Stimulated activated CD8-positive, alpha-beta memory T cell treated with anti-CD3 and anti-CD28 coated beads, Interleukin-4, amount 100 ng/mL, for 48 hours (primary cell): ENCODE measurements around the gene APPBP2.
"Not testable (repeated sequence)": the region's sequence is repeated elsewhere in the genome, so short reads cannot be mapped to it uniquely, and the experiment has no call there.

Experiments used
- DNase-seq: peaks from one replicate; pipeline ENCODE4 v3.0.0-alpha.2; 2020

APPBP2 gene

DNA sequence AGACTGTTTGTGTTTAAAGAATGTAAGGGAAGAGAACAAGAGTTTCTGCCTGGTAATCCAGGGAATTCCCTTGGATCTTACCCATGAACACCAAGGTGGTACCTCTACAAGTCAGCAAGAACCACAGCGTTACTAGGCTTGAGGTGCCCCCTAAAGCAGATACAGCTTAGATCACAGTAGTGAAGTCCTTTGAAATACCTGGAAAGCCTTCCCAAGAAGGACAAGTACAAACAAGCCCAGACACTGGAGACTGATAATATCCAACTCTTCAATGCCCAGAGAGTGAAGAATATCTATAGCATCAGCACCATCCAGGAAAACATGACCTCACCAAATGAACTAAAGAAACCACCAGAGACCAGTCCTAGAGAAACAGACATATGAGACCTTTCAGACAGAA is 3.8 kb upstream of the APPBP2 start:
- no peak for DNase-seq

DNA sequence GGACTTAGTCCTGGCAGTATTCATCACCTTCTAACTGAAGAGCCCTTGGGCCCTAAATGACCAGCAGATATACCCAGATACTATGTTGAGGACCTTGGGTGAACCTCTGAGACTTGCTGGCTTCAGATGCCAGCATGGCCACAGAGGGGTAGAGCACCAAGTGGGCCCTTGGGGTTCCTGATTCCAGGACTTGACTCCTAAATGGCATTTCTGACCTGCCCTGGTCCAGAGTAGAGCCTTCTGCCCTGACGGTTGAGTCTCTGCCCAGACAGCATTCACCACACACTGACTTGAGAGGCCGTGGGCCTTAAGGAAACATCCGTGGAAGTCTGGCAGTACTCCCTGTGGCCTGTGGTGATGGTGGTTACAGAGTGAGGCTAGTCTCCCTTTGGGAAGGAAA is 2.8 kb upstream of the APPBP2 start:
- no peak for DNase-seq

DNA sequence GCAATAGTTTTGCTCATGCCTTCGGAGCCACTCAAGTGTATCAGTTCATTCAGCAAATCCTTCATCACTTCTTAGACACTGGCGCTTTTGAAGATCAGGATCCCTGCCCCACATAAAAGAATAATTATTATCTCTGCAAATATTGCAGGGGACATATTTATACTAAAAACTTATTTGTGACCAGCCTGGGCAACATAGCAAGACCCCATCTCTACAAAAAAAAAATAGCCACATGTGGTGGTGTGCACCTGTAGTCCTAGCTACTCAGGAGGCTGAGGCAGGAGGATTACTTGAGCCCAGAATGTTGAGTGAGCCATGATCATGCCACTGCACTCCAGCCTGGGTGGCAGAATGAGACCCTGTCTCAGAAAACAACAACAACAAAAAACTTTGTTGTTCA is 1.7 kb upstream of the APPBP2 start:
- DNase-seq = no peak

DNA sequence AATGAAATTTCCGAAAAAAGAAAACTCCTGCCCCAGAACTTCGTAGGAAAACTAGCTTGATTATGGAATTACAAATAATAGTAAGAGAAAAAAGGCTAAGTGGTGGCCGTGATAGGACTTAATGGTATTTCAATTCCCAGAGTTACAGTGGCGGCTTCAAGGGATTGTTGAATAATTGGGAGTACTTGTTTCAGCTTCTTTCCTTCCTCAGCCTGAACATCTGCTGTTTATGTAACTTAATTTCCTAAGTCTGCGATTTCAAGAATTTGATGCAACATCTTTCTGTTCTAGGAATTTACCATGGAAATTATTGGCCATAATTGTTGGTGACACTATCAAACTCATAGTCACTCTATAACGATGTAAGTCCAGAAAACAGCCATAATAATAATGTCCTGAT is 684 bp upstream of the APPBP2 start:
- DNase-seq = no peak

DNA sequence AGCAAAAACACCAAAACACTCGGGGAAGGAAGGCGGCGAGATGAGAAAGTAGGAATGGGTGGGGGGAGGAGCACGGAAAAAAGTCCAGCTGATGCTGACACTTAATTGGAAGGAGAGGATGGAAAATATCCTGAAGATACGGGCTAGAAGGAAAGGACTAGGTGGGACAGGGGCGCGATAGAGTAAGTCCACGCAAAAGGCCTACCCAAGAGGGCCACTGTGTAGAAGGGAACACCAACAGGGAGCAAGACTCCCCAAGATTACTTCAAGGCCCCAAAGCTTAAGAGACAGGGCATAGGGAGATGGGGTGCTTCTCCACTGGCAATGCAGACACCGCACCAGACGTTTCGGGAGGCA is 736 bp downstream of the APPBP2 start:
- DNase-seq = no peak

DNA sequence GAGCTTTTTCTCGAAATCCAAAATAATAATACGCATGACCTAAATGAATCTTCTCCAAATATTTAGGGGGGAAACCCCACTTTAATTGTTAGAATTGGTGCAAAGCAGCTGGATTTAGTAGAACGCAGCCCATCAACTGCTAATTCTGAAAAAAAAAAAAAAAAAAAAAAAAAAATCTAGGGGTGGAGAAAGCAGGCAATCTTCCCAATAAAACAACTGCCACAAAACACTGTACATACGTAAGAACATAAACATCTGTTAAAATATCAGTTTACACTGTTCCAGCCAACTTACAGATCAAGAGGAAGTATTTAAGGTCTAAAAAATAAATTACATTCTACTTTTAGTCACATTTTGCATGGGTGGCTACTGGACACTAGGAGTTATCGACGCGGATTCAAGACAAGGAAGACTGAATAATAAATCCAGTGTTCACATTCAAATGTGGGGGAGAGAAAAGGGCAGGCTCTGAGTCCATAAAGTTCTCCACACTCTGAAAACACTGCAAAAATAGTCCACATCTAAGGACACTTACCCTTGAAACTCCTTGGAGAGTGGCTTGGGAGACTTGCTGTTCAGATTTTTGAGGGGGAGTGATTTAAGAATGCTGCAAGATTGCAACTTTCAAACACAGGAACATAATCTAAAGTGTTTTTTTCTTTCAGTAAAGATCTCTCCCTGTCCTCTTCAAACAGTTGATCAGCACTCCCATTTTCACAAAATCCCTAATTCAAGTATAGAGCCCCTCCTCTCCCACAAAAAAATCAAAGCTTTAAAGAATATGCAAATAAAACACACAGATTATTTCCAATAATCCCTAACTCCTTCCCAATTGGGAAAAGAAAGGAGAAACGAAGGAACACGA is 1.3 kb downstream of the APPBP2 start:
- no peak for DNase-seq

DNA sequence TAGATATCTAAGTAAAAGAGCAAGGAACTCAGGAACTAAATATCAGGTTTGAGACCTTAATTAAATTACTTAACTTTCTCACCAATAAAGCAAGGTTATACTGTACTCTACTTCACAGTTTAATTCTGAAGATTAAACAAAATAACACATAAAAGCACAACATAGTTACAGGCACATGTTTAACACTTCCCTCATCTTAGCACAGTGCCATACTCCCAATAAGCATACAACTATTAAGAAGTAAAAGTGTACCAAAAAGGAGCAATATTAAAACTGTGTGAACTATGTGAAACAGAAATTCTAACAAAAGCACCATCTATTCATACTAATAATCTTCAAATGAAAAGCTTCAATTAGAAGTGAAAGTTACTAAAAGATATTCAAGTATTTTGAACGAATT is 2.2 kb downstream of the APPBP2 start:
- no peak for DNase-seq

DNA sequence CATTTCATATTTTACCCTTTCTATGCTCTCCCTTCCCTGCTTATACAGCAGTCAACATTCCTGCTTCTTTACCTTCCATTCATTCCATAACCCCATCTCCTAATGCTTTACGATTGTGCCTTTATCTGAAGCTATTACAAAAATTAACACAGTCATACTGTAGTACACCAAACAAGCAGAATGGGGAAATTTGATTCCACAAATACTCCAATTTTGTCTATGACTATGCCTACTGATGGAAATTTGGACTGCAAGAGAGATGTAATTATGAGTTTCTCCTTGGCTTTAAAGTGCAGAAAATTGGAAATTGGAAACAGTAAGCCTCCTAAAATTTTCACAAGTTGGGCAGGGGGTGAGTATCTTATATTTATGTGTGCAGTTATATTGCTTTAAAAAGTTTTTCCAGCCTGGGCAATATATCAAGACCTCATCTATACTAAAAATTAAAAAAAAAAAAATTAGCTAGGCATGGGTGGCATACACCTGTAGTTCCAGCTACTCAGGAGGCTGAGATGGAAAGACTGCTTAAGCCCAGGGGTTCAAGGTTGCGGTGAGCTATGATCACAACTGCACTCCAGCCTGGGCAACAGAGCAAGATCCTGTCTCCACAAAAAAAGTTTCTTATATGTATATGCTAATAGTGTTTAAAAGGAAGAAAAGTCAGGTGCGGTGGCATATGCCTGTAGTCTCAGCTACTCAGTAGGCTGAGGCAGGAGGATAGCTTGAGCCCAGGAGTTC is 3.0 kb downstream of the APPBP2 start:
- no peak for DNase-seq

DNA sequence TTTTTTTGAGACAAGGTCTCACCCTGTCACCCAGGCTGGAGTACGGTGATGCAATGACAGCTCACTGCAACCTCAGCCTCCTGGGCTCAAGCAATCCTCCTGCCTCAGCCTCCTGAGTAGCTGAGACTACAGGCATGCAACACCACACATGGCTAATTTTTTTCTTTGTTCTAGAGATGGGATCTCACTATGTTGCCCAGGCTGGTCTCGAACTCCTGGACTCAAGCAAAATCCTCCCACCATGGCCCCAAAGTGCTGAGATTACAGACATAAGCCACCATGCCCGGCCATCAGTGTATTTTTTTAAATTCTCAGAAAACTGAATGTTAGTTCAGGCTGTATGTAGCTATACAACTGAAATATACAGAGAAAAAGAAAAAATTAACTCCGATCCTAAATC is 6.2 kb downstream of the APPBP2 start:
- DNase-seq = no peak

DNA sequence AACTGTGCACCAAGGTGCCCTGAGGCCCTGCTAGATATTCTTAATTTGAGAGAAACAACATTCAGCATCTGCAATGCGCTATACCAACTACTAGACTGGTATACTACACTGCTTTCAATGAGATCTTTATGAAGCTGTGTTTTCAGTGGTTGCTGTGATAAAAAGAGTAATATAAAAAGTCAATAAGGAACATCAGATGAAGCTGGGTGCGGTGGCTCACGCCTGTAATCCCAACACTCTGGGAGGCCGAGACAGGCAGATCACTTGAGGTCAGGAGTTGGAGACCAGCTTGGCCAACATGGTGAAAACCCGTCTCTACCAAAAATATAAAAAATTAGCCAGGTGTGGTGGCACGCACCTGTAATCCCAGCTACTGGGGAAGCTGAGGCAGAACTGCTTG is 10.4 kb downstream of the APPBP2 start:
- DNase-seq = not testable (repeated sequence)

DNA sequence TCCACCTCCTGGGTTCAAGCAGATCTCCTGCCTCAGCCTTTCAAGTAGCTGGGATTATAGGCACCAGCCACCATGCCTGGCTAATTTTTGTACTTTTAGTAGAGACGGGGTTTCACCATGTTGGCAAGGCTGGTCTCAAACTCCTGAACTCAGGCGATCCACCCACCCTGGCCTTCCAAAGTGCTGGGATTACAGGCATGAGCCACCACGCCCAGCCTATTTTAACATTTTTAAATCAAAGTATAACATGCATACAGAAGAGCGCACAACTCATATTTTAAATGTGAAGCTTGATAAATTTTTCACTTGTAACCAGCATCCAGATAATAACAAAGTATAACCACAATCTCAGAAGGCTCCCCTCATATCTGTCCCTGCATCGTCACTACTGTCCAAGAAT is 10.8 kb downstream of the APPBP2 start:
- not testable (repeated sequence) for DNase-seq

DNA sequence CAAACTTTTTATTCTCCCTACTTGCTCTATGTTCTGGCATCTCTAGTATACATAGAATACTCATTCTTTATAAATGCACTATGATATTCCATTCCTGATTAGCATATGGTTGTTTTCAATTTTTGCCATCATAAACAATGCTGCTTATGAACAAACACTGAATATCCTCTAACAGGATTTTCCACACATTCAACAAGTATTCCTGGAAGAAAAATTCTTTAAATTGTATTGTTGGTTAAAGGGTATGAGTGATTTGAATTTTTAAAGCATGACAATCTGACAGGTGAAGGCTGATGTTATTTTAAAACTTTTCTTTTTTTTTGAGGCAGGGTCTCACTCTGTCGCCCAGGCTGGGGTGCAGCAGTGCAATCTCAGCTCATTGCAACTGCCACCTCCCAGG is 11.5 kb downstream of the APPBP2 start:
- DNase-seq = no peak

DNA sequence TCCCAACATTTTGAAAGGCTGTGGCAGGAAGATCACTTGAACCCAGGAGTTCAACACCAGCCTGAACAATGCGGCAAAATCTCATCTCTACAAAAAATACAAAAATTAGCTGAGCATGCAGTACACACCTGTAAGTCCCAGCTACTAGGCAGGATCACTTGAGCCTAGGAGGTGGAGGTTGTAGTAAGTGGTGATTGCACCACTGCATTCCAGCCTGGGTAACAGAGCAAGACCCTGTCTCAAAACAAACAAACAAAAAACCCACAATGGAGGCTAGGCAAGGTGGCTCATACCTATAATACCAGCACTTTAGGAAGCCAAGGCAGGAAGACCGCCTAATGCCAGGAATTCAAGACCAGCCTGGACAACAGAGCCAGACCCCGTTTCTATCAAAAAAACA is 12.0 kb downstream of the APPBP2 start:
- no peak for DNase-seq

DNA sequence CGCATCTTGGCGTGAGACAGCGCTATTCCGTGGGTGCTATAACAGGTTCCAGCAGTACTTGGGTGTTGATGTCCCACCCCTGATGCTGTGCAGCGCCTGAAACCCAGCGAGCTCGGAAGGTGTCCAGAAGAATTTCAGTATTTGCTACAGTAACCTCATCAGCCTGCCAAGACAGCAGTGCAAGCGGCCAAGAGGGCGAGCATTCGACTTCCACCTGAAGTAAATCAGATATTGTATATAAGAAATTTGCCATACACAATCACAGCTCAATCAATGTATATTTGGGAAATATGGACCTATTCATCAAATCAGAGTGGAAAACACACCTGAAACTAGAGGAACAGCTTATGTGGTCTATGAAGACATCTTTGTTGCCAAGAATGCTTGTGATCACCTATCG is 13.0 kb downstream of the APPBP2 start:
- DNase-seq = no peak

DNA sequence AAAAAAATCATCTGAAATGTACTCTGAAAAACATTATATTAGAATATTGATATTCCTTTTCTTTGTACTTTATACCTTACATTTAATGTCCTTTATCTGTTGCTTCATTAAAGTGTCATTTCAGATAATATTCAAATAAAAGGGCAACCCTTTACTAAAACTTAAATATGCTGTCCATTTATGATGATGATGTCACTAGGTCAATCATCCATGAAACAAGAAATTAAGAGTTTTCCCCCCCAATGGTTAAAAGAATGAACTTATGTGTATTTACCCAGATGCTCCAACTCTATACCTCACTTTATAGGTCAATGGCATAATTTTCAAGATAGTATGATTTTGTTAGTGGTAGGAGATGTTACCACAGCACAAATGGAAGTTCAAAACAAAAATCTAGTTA is 15.3 kb downstream of the APPBP2 start:
- DNase-seq = no peak

DNA sequence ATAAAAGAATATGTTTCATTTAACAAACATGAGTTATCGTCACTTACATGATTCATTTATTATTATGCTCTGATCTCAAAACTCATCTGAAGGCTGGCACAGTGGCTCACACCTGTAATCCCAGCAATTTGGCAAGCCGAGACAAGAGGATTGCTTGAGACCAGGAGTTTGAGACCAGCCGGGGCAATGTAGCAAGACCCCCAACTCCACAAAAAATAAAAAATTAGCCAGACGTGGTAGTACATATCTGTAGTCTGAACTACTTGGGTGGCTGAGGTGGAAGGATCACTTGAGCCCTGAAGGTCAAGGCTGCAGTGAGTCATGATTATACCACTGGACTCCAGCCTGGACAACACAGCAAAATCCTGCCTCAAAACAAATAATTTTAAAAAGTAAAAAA is 16.0 kb downstream of the APPBP2 start:
- DNase-seq = no peak

DNA sequence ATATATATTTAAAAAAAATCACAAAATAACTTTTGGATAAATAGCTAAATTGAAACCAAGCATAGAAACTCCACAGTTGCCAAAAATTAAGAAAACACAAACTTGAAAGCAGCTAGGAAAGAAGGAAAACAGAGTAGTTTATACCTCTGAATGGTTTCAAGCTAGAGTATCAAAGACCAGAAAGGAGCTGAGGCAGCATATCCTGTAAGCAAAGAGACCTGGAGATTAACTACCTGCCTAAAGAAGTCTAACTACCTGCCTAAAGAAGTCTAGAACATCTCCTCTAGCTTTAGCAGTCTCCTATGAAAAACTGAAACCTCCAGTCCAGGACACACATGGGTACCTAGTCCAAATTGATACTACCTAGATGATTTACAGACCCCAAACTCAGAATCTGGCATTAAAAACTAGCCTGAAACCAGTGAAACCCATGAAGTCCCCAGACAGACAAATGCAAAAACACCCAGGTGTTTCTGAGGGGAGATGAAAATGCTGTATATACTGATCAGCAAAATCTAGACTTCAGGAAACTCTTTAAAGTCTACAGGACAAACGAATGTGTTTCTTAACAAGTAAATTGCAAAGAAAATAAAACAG is 17.6 kb downstream of the APPBP2 start:
- DNase-seq = no peak

DNA sequence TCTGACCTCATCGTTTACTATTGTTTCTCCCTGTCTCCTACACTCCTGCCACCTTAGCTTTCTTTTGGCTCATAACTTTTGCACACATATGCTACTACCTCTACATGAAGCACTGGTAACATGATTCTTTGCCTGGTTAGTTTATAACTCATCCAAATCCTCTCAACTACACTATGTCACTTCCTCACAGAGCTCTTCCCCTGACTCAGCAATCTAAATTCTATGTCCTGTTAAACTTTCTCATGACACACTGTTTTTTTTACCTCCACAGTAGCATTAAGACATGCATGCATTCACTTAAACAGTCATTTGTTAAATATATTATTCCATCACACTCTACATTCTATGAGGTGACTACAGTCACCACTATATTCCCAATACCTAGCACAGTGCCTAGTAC is 19.7 kb downstream of the APPBP2 start:
- DNase-seq = no peak

DNA sequence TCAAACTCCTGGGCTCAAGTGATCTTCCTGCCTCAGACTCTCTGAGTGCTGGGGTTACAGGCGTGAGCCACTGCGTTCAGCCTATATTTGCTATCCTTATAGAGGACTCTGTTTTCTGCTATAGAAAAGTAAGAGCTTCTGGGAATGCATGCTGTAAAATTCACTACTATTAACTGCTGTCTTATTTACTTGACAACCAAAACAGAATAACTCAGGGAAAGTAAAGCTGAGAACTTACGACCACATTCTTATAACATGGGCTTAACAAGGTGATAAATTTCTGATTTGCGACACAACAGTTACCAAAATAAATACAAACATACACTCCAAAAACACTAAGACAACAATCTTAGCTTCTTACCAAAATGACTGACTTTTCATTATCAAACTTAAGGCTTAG is 23.9 kb downstream of the APPBP2 start:
- no peak for DNase-seq

DNA sequence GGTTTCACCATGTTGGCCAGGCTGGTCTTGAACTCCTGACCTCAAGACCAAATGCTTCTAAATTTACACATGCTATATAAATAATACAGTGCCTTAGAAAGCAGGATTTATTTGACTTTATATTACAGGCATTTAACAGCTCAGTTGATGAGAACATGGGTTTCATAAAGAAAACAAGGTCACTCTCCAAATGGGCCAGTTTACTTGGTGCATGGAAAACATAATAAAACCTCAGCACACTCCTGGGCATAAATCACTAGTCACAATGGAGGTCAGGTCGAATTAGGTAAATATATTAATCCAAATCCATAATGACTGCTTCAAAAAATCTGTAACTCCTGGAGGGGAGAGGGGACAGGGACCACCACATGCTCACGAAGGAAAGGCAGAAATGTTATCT is 24.5 kb downstream of the APPBP2 start:
- no peak for DNase-seq

DNA sequence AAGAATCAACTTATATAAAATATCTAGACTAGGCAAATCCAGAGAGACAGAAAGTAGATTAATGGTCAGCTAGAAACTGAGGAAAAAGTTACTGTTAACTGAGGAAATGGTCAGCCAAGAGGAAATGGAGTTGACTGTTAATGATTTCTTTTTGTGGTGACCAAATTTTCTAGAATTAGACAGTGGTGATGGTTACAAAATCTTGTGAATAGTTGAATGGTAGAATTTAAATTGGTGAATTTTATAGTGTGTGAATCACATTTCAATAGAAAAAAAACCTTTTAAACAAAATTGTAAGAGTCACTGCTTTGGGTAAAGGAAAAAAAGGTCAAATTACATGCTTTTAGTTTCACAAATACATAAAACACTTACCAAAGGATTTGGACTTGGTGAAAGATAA is 30.0 kb downstream of the APPBP2 start:
- DNase-seq = no peak

DNA sequence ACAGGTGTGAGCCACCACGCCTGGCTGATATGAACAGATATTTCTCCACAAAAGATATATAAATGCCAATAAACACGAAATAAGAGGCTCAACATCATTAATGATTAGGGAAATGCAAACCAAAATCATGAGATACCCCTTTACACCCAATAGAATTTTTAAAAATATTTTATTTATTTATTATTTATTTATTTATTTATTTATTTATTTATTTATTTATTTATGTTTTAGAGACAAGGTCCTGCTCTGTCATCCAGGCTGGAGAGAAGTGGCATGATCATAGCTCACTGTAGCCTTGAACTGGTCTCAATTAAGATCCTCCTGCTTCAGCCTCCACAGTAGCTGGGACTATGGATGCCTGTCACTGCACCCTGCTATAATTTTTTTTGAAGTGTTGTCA is 30.8 kb downstream of the APPBP2 start:
- no peak for DNase-seq

DNA sequence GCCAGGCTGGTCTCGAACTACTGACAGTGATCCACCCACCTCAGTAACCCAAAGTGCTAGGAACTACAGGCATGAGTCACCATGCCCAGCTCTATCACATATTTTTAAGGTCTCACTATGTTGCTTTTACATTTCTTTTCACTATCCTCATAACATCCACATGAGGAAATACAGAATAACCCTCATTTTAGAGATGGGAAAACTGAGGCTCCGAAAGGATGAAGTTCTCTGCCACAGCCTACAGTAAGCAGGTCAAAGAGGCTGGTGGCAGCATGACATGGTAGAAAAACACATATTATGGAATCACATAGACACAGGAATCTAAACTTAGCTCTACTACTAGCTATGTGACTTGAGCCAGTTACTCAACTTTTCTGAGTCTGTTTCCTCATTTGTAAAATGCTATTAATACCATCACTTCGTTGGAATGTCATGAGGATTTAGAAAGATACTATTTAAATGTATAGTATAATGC is 32.2 kb downstream of the APPBP2 start:
- no peak for DNase-seq

DNA sequence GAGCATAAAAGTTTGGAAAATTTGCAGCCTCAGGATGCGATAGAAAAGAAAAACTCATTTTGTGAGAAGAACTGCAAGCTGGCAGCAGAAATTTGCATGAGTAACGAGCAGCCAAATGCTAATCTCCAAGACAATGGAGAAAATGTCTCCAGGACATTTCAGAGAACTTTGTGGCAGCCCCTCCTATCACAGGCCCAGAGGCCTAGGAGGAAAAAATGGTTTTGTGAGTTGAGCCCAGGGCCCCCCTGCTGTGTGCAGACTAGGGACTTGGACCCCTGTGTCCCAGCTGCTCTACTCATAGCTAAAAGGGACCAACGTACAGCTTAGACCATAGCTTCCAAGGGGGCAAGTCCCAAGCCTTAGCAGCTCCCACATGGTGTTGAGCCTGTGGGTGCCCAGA is 34.3 kb downstream of the APPBP2 start:
- DNase-seq = no peak
